Stomach (tissue), 4 donors: Measurements from ENCODE around the gene CNTN4.

Experiments used
- CTCF ChIP-seq, 7 experiments: fragments of 450-650 bp in 4 of 7; fragments of 200-600 bp in 3 of 7; sonication (generic) in 3 of 7; IDR thresholded peaks; one replicate each; pipeline ENCODE4 v1.5.1; 2016 to 2019; ENCODE audit warnings: antibody characterized with exemption in 7 of 7, control low read depth in 2 of 7, mild to moderate bottlenecking in 1 of 7
- POLR2A ChIP-seq, 4 donors: fragments of 450-650 bp; IDR thresholded peaks; one replicate each; pipeline ENCODE4 v1.6.1; 2016; ENCODE audit warnings: antibody characterized with exemption in 4 of 4, control low read depth in 2 of 4, mild to moderate bottlenecking in 1 of 4, moderate library complexity in 1 of 4
- POLR2AphosphoS5 ChIP-seq, 3 donors: sonication (generic); formaldehyde crosslinking; IDR thresholded peaks; one replicate each; pipeline ENCODE4 v1.6.1; 2016; ENCODE audit warnings: antibody characterized with exemption in 3 of 3

GRCh38 chr3:2920103-2920502 lies 821.4 kb downstream of the CNTN4 start:
- TF ChIP-seq CTCF (IDR thresholded peaks at IDR 0.05), result no peak
- no peak for TF ChIP-seq POLR2A (IDR thresholded peaks at IDR 0.05)
- TF ChIP-seq POLR2AphosphoS5 (IDR thresholded peaks at IDR 0.05), result no peak
